Measurements from ENCODE around the gene ACOT7.

DNA sequence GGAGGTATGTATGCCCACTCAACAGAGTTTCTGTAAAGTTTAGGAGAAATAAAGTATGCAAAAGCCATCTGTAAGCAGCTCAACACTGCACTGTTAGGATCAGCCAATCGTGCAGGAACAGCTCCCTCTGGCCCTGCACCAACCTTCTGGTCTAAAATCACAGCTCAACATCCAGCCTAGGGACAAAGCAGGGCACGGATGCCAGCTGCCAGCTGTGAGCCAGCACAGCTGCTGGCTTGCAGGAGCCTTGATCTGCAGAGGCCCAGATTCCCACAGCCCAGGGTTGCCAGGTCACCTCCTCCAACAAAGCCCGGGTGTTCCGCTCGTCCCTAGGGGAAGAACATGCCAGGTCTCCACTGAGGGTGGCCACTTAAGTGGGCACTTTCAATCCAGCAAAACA, 8.6 kb downstream of the ACOT7 start:
- no peak for TF ChIP-seq SPI1 (IDR thresholded peaks at IDR 0.05; ENCODE audit: borderline replicate concordance, low read depth)
- TF ChIP-seq, protein P1, sequence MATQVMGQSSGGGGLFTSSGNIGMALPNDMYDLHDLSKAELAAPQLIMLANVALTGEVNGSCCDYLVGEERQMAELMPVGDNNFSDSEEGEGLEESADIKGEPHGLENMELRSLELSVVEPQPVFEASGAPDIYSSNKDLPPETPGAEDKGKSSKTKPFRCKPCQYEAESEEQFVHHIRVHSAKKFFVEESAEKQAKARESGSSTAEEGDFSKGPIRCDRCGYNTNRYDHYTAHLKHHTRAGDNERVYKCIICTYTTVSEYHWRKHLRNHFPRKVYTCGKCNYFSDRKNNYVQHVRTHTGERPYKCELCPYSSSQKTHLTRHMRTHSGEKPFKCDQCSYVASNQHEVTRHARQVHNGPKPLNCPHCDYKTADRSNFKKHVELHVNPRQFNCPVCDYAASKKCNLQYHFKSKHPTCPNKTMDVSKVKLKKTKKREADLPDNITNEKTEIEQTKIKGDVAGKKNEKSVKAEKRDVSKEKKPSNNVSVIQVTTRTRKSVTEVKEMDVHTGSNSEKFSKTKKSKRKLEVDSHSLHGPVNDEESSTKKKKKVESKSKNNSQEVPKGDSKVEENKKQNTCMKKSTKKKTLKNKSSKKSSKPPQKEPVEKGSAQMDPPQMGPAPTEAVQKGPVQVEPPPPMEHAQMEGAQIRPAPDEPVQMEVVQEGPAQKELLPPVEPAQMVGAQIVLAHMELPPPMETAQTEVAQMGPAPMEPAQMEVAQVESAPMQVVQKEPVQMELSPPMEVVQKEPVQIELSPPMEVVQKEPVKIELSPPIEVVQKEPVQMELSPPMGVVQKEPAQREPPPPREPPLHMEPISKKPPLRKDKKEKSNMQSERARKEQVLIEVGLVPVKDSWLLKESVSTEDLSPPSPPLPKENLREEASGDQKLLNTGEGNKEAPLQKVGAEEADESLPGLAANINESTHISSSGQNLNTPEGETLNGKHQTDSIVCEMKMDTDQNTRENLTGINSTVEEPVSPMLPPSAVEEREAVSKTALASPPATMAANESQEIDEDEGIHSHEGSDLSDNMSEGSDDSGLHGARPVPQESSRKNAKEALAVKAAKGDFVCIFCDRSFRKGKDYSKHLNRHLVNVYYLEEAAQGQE (IDR thresholded peaks at IDR 0.05; ENCODE audit: insufficient replicate concordance, low read depth), result no peak
- TF ChIP-seq, protein P2, sequence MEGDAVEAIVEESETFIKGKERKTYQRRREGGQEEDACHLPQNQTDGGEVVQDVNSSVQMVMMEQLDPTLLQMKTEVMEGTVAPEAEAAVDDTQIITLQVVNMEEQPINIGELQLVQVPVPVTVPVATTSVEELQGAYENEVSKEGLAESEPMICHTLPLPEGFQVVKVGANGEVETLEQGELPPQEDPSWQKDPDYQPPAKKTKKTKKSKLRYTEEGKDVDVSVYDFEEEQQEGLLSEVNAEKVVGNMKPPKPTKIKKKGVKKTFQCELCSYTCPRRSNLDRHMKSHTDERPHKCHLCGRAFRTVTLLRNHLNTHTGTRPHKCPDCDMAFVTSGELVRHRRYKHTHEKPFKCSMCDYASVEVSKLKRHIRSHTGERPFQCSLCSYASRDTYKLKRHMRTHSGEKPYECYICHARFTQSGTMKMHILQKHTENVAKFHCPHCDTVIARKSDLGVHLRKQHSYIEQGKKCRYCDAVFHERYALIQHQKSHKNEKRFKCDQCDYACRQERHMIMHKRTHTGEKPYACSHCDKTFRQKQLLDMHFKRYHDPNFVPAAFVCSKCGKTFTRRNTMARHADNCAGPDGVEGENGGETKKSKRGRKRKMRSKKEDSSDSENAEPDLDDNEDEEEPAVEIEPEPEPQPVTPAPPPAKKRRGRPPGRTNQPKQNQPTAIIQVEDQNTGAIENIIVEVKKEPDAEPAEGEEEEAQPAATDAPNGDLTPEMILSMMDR (IDR thresholded peaks at IDR 0.05; ENCODE audit: insufficient read depth, low read length), result no peak
- no peak for TF ChIP-seq POLR2AphosphoS5 (IDR thresholded peaks at IDR 0.05; ENCODE audit: low read depth)

Measured in HL-60 (cell line).